Middle frontal gyrus (tissue), 1 donor: ENCODE data around the gene COL11A2.

ENCODE experiments used
- DNase-seq: peaks from one replicate; pipeline ENCODE4 v3.0.0-alpha.2; 2015; ENCODE audit warnings: low spot score; ENCODE audit errors: extremely low spot score

COL11A2 gene

GRCh38 chr6:33193619-33194018 lies 1.4 kb upstream of the COL11A2 start:
- DNase-seq, result no peak

- DNase-seq, result peak; percentile 24
Measured at GRCh38 chr6:33192671-33193602, 670 bp upstream of the COL11A2 start.

- DNase-seq, result no peak
Measured at GRCh38 chr6:33191383-33192104, 723 bp downstream of the COL11A2 start.

GRCh38 chr6:33190504-33191107 lies 1.7 kb downstream of the COL11A2 start:
- no peak for DNase-seq

- no peak for DNase-seq
Measured at GRCh38 chr6:33189625-33190448, 2.4 kb downstream of the COL11A2 start.

- DNase-seq, result no peak
Measured at GRCh38 chr6:33189164-33189563, 3.1 kb downstream of the COL11A2 start.

- no peak for DNase-seq
Measured at GRCh38 chr6:33187809-33188208, 4.5 kb downstream of the COL11A2 start.

GRCh38 chr6:33185654-33186187 lies 6.5 kb downstream of the COL11A2 start:
- no peak for DNase-seq

- no peak for DNase-seq
Measured at GRCh38 chr6:33185190-33185589, 7.1 kb downstream of the COL11A2 start.

- DNase-seq, result no peak
Measured at GRCh38 chr6:33183071-33183683, 9.1 kb downstream of the COL11A2 start.

- DNase-seq, result no peak
Measured at GRCh38 chr6:33181141-33181540, 11.1 kb downstream of the COL11A2 start.

- no peak for DNase-seq
Measured at GRCh38 chr6:33178755-33179475, 13.4 kb downstream of the COL11A2 start.

- DNase-seq, result no peak
Measured at GRCh38 chr6:33177552-33178446, 14.5 kb downstream of the COL11A2 start.

- no peak for DNase-seq
Measured at GRCh38 chr6:33176906-33177305, 15.4 kb downstream of the COL11A2 start.

GRCh38 chr6:33175436-33176069 lies 16.7 kb downstream of the COL11A2 start:
- DNase-seq, result no peak

- no peak for DNase-seq
Measured at GRCh38 chr6:33174784-33175183, 17.5 kb downstream of the COL11A2 start.

- DNase-seq, result no peak
Measured at GRCh38 chr6:33173535-33174180, 18.6 kb downstream of the COL11A2 start.
